GM10266 (cell line): Measurements from ENCODE around the gene GRIA1.

ENCODE experiments used
- DNase-seq: peaks from one replicate; pipeline ENCODE4 v3.0.0; 2012; ENCODE audit errors: extremely low spot score
- CTCF ChIP-seq: IDR thresholded peaks from 2 replicates; pipeline ENCODE4 v1.5.1; 2012; ENCODE audit warnings: mild to moderate bottlenecking, low read depth; ENCODE audit not compliant: control insufficient read depth, insufficient read depth; ENCODE audit errors: missing control alignments

The GRIA1 gene

GRCh38 chr5:153513156-153513555 lies 22.7 kb downstream of the GRIA1 start:
- DNase-seq: no peak
- no peak for TF ChIP-seq CTCF

GRCh38 chr5:153515301-153515700 lies 24.8 kb downstream of the GRIA1 start:
- DNase-seq: no peak
- no peak for TF ChIP-seq CTCF

- no peak for DNase-seq
- TF ChIP-seq CTCF: no peak
Observed at GRCh38 chr5:153516504-153517240, 26.2 kb downstream of the GRIA1 start.

GRCh38 chr5:153517241-153517611 lies 26.8 kb downstream of the GRIA1 start:
- no peak for TF ChIP-seq CTCF
- DNase-seq: no peak

- no peak for DNase-seq
- no peak for TF ChIP-seq CTCF
Observed at GRCh38 chr5:153520137-153520536, 29.7 kb downstream of the GRIA1 start.

GRCh38 chr5:153520952-153521351 lies 30.5 kb downstream of the GRIA1 start:
- TF ChIP-seq CTCF: no peak
- DNase-seq: no peak

GRCh38 chr5:153523211-153523610 lies 32.7 kb downstream of the GRIA1 start:
- DNase-seq: no peak
- no peak for TF ChIP-seq CTCF
